ENCODE results near the gene ZSCAN30. TPM values are rescaled to one million over a fixed set of nuclear protein-coding genes. Genes with fewer than 3 reads are reported as not detected.
A peak's percentile ranks its signal among the peaks of the same experiment; 100 is the strongest.

The ZSCAN30 gene
- total RNA-seq, 2 experiments from 2014 or later: 9.6 to 11.6 TPM

GRCh38 chr18:35271656-35272055 is 18.4 kb downstream of the ZSCAN30 start:
- Histone ChIP-seq H3K36me3 (ENCODE audit: insufficient read depth, low read length) (no peaks in the 10 kb centered on the region), H3K4me3 (ENCODE audit: low read length) (no peak overlapping the region), H3K27me3 (ENCODE audit: control insufficient read depth in 1 of 2, insufficient read depth in 2 of 2, low read length in 2 of 2) (no peaks in the 10 kb centered on the region), H3K4me1 (ENCODE audit: insufficient read depth, low read length) (peaks cover 17% of the 10 kb centered on the region), H3K27ac (ENCODE audit: low read depth in 1 of 2, low read length in 2 of 2) (no peak overlapping the region), H3K9me3 (ENCODE audit: control insufficient read depth in 1 of 2, insufficient read depth in 1 of 2, low read length in 2 of 2) (peaks cover 0 to 12% of the 10 kb centered on the region in 2 experiments)
- ATAC-seq (ENCODE audit: poor library complexity) (no peak), DNase-seq (no peak)
- Mint-ChIP-seq H3K27me3 (no peaks in the 10 kb centered on the region), H3K4me1 (ENCODE audit: low read depth) (peaks cover 17% of the 10 kb centered on the region), H3K4me3 (no peak overlapping the region), H3K27ac (no peak overlapping the region), H3K9me3 (peaks cover 5% of the 10 kb centered on the region), H3K36me3 (ENCODE audit: low read depth) (no peaks in the 10 kb centered on the region)
- TF ChIP-seq CTCF (IDR thresholded peaks at IDR 0.05): no peak
- intact Hi-C loops (cut with DNase I, micrococcal nuclease): no loop called here
- ChIA-PET CTCF (no interaction called here), POLR2A (no interaction called here)

- ChIA-PET CTCF (interaction anchor here (1.5 kb wide), 1 partner anchor 20 kb away, joined by 3 read pairs; no protein-coding TSS in a partner anchor), POLR2A (interaction anchor here (1.0 to 2.5 kb wide), 3 partner anchors 21 to 239 kb away, joined by 8 to 11 read pairs (median 10); partner anchors contain the start of gene ZSCAN30)
- peak in 1 of 14 experiments; percentile 5 for DNase-seq
- no peak for ATAC-seq (ENCODE audit: poor library complexity)
- no peaks in the 10 kb centered on the region for H3K27me3 Mint-ChIP-seq
- H3K4me3 Mint-ChIP-seq: peak overlapping the region; percentile 74
- H3K27ac Mint-ChIP-seq: peak overlapping the region; percentile 92
- peaks cover 3% of the 10 kb centered on the region for H3K9me3 Mint-ChIP-seq
- intact Hi-C loops (cut with DNase I, micrococcal nuclease): loop anchor here in 1 of 2 experiments (5.0 kb wide), 1 partner anchor 37 kb away; no protein-coding TSS in a partner anchor
- TF ChIP-seq CTCF (IDR thresholded peaks at IDR 0.05): no peak
- Histone ChIP-seq H3K27ac (ENCODE audit: low read depth in 1 of 2, low read length in 2 of 2) (no peak overlapping the region), H3K36me3 (ENCODE audit: insufficient read depth, low read length) (no peaks in the 10 kb centered on the region), H3K4me1 (ENCODE audit: insufficient read depth, low read length) (peaks cover 18% of the 10 kb centered on the region), H3K9me3 (ENCODE audit: control insufficient read depth in 1 of 2, insufficient read depth in 1 of 2, low read length in 2 of 2) (peaks cover 0 to 12% of the 10 kb centered on the region in 2 experiments), H3K27me3 (ENCODE audit: control insufficient read depth in 1 of 2, insufficient read depth in 2 of 2, low read length in 2 of 2) (no peaks in the 10 kb centered on the region), H3K4me3 (ENCODE audit: low read length) (no peak overlapping the region)
- peaks cover 28% of the 10 kb centered on the region for H3K4me1 Mint-ChIP-seq (ENCODE audit: low read depth)
- no peaks in the 10 kb centered on the region for H3K36me3 Mint-ChIP-seq (ENCODE audit: low read depth)
Observed at GRCh38 chr18:35268821-35269220, 21.2 kb downstream of the ZSCAN30 start.

GRCh38 chr18:35267809-35268208 is 22.2 kb downstream of the ZSCAN30 start:
- CTCF ChIA-PET: interaction anchor here (1.3 to 1.6 kb wide), 3 partner anchors 21 to 35 kb away, joined by 3 read pairs; no protein-coding TSS in a partner anchor
- Mint-ChIP-seq H3K27ac (peak overlapping the region; percentile 92), H3K4me1 (ENCODE audit: low read depth) (peaks cover 28% of the 10 kb centered on the region), H3K9me3 (peaks cover 3% of the 10 kb centered on the region), H3K36me3 (ENCODE audit: low read depth) (peaks cover 6% of the 10 kb centered on the region), H3K4me3 (peak overlapping the region; percentile 74), H3K27me3 (no peaks in the 10 kb centered on the region)
- Histone ChIP-seq H3K9me3 (ENCODE audit: control insufficient read depth in 1 of 2, insufficient read depth in 1 of 2, low read length in 2 of 2) (peaks cover 0 to 12% of the 10 kb centered on the region in 2 experiments), H3K36me3 (ENCODE audit: insufficient read depth, low read length) (peaks cover 2% of the 10 kb centered on the region), H3K27ac (ENCODE audit: low read depth in 1 of 2, low read length in 2 of 2) (peak overlapping the region in 1 of 2 donors; percentile 75), H3K4me3 (ENCODE audit: low read length) (peak overlapping the region; percentile 76), H3K4me1 (ENCODE audit: insufficient read depth, low read length) (peaks cover 18% of the 10 kb centered on the region), H3K27me3 (ENCODE audit: control insufficient read depth in 1 of 2, insufficient read depth in 2 of 2, low read length in 2 of 2) (no peaks in the 10 kb centered on the region)
- DNase-seq (peak in 4 of 14 experiments; percentile 27 to 47 (median 32)), ATAC-seq (ENCODE audit: poor library complexity) (peak; percentile 3)
- POLR2A ChIA-PET: interaction anchor here (0.9 to 2.5 kb wide), 13 partner anchors 17 to 802 kb away, joined by 3 to 52 read pairs (median 4); partner anchors contain the start of genes INO80C, MAPRE2, ZNF24 and ZNF397
- no peak for TF ChIP-seq CTCF (IDR thresholded peaks at IDR 0.05)
- intact Hi-C loops (cut with DNase I, micrococcal nuclease): loop anchor here (1.0 to 5.0 kb wide), 2 partner anchors 22 to 36 kb away; partner anchors contain the start of gene ZSCAN30 (in 2 of the 2)

All from CD4-positive, alpha-beta T cell (primary cell).